Central memory CD4-positive, alpha-beta T cell (primary cell): ENCODE data around the gene ICAM4.
"Not testable (repeated sequence)": the region's sequence is repeated elsewhere in the genome, so short reads cannot be mapped to it uniquely, and the experiment has no call there.

Source experiments
- DNase-seq: peaks from one replicate; pipeline ENCODE4 v3.0.0; 2022
- total RNA-seq, 3 experiments: gene quantifications; one replicate each; lab custom pipeline; 2026; lab: John Stamatoyannopoulos, UW

The ICAM4 gene
- total RNA-seq: 0.11 to 0.49 (median 0.39) reads per million in 3 experiments

GRCh38 chr19:10286803-10287737, at the start of gene ICAM4:
Gene ICAM4, plus strand, starts transcription at chr19:10286955. Its CDS starts 58 bp downstream, at chr19:10287013.
- no peak for DNase-seq

- DNase-seq: no peak
Measured at GRCh38 chr19:10237702-10238101, 49.1 kb upstream of the ICAM4 start.

GRCh38 chr19:10238172-10238783, 48.5 kb upstream of the ICAM4 start:
- no peak for DNase-seq

GRCh38 chr19:10241826-10242449, 44.8 kb upstream of the ICAM4 start:
- DNase-seq: not testable (repeated sequence)

GRCh38 chr19:10243606-10244005, 43.1 kb upstream of the ICAM4 start:
- no peak for DNase-seq

- no peak for DNase-seq
Measured at GRCh38 chr19:10245189-10245939, 41.4 kb upstream of the ICAM4 start.

GRCh38 chr19:10246511-10246910, 40.2 kb upstream of the ICAM4 start:
- DNase-seq: no peak

- DNase-seq: peak; percentile 97
Measured at GRCh38 chr19:10251792-10252694, 34.7 kb upstream of the ICAM4 start, which contains the start of gene MRPL4. Gene MRPL4, plus strand, starts transcription at chr19:10252214. Its CDS starts 40 bp downstream, at chr19:10252254.

GRCh38 chr19:10252707-10253106, 34.0 kb upstream of the ICAM4 start:
- DNase-seq: no peak

- DNase-seq: no peak
Measured at GRCh38 chr19:10254244-10254643, 32.5 kb upstream of the ICAM4 start.

GRCh38 chr19:10255358-10255757, 31.4 kb upstream of the ICAM4 start:
- DNase-seq: no peak

GRCh38 chr19:10256551-10256950, 30.2 kb upstream of the ICAM4 start:
- DNase-seq: no peak

- no peak for DNase-seq
Measured at GRCh38 chr19:10256970-10257615, 29.7 kb upstream of the ICAM4 start.

- no peak for DNase-seq
Measured at GRCh38 chr19:10258080-10258710, 28.6 kb upstream of the ICAM4 start.

GRCh38 chr19:10259162-10259905, 27.4 kb upstream of the ICAM4 start:
- peak; percentile 82 for DNase-seq

- DNase-seq: no peak
Measured at GRCh38 chr19:10260141-10260584, 26.6 kb upstream of the ICAM4 start.

- DNase-seq: no peak
Measured at GRCh38 chr19:10262771-10263170, 24.0 kb upstream of the ICAM4 start.

GRCh38 chr19:10266706-10267105, 20.0 kb upstream of the ICAM4 start:
- DNase-seq: no peak

- DNase-seq: no peak
Measured at GRCh38 chr19:10268071-10268470, 18.7 kb upstream of the ICAM4 start.
